Measurements from ENCODE around the gene KRTDAP.

- no peak for TF ChIP-seq POLR2A (IDR thresholded peaks at IDR 0.05)
- TF ChIP-seq CTCF (IDR thresholded peaks at IDR 0.05), result no peak
These were observed 24.1 kb upstream of the KRTDAP start for GRCh38 chr19:35514282-35514809.

All from transverse colon (tissue), 3 donors.